T-cell (primary cell): ENCODE measurements around the gene MBP. TPM values are rescaled to one million over a fixed set of nuclear protein-coding genes. Genes with fewer than 3 reads are reported as not detected.

Experiments
- ATAC-seq, 4 experiments: fragments of 200-7000 bp in 3 of 4; fragments of 150-1000 bp in 1 of 4; cut with Tn5 transposase; replicated peaks in 1 of 4; 1 replicate in 3 of 4; 2 replicates in 1 of 4; pipeline ENCODE4 v1.10.0; 2021; ENCODE audit warnings: moderate library complexity in 3 of 4, mild to moderate bottlenecking in 2 of 4, moderate number of reproducible peaks in 1 of 4
- CTCF ChIA-PET, 2 donors: fragments of 300-600 bp; sonication (Branson Sonifier 250); formaldehyde crosslinking; loops; one replicate each; lab custom pipeline; 2022; ENCODE audit warnings: antibody characterized with exemption in 2 of 2; lab: Charles Lee
- POLR2A ChIA-PET, 2 donors: fragments of 300-600 bp; sonication (Branson Sonifier 250); formaldehyde crosslinking; loops; one replicate each; lab custom pipeline; 2022; ENCODE audit warnings: antibody characterized with exemption in 2 of 2; lab: Charles Lee
- DNase-seq, 35 experiments: peaks; one replicate each; pipeline versions ENCODE4 v3.0.0 to v3.0.0-alpha.2; 2013 to 2023
- H3K27ac ChIP-seq: one replicate; pipeline ENCODE4 v1.5.1; 2013; ENCODE audit warnings: low read length
- H3K27me3 ChIP-seq, 2 experiments: replicated peaks in 1 of 2; 1 replicate in 1 of 2; 2 replicates in 1 of 2; pipeline versions ENCODE4 v1.6.1 to v1.7.0; 2013; ENCODE audit warnings: low read length in 1 of 2, mixed read lengths in 1 of 2; ENCODE audit not compliant: control insufficient read depth in 2 of 2, insufficient read depth in 2 of 2; ENCODE audit errors: extremely low read depth in 1 of 2
- H3K36me3 ChIP-seq, 2 donors: 1 replicate in 1 of 2; 2 replicates in 1 of 2; pipeline versions ENCODE4 v1.6.1 to v1.7.0; 2013; ENCODE audit warnings: low read length in 1 of 2; ENCODE audit not compliant: control insufficient read depth in 2 of 2, insufficient read depth in 1 of 2; ENCODE audit errors: extremely low read depth in 1 of 2
- H3K4me1 ChIP-seq, 2 experiments: 1 replicate in 1 of 2; 2 replicates in 1 of 2; pipeline versions ENCODE4 v1.6.1 to v1.7.0; 2013; ENCODE audit warnings: low read length in 2 of 2, mixed read lengths in 1 of 2; ENCODE audit not compliant: insufficient read depth in 2 of 2, control insufficient read depth in 1 of 2; ENCODE audit errors: extremely low read depth in 1 of 2
- H3K4me3 ChIP-seq, 2 donors: 1 replicate in 1 of 2; 2 replicates in 1 of 2; pipeline versions ENCODE4 v1.5.1 to v1.7.0; 2013; ENCODE audit warnings: mild to moderate bottlenecking in 2 of 2, low read length in 1 of 2, moderate library complexity in 1 of 2; ENCODE audit not compliant: control insufficient read depth in 1 of 2; ENCODE audit errors: extremely low read depth in 1 of 2
- H3K9me3 ChIP-seq: 2 replicates; pipeline ENCODE4 v1.7.0; 2013
- H3K27ac Mint-ChIP-seq, 2 donors: one replicate each; pipeline ENCODE4 v1.8.0; 2020 to 2021; ENCODE audit warnings: mild to moderate bottlenecking in 2 of 2, mixed read lengths in 2 of 2
- H3K27me3 Mint-ChIP-seq, 2 donors: one replicate each; pipeline ENCODE4 v1.8.0; 2021 to 2022; ENCODE audit warnings: mixed read lengths in 2 of 2
- H3K36me3 Mint-ChIP-seq: one replicate; pipeline ENCODE4 v1.8.0; 2021; ENCODE audit warnings: mixed read lengths
- H3K4me1 Mint-ChIP-seq, 3 donors: one replicate each; pipeline ENCODE4 v1.8.0; 2020 to 2022; ENCODE audit warnings: mixed read lengths in 3 of 3, mild to moderate bottlenecking in 1 of 3
- H3K4me3 Mint-ChIP-seq, 3 donors: one replicate each; pipeline ENCODE4 v1.8.0; 2020 to 2022; ENCODE audit warnings: mild to moderate bottlenecking in 3 of 3, mixed read lengths in 3 of 3, moderate library complexity in 3 of 3
- H3K9me3 Mint-ChIP-seq, 3 donors: one replicate each; pipeline ENCODE4 v1.8.0; 2020 to 2022; ENCODE audit warnings: mixed read lengths in 3 of 3
- WGBS: methylation state at CpG from one replicate; pipeline ENCODE4 v1.1.5; 2013; ENCODE audit warnings: missing lambda C conversion rate; ENCODE audit not compliant: insufficient coverage; 5-methylcytosine and 5-hydroxymethylcytosine counted together
- total RNA-seq, 35 experiments: library from RNA in 6 of 35; stranded (reverse) in 6 of 35; fragments of 120-200 nt in 1 of 35; gene quantifications; one replicate each; pipeline versions ENCODE4 v1.2.1 to v1.2.4 and lab custom pipeline; 2013 to 2026

MBP gene
- total RNA-seq, 5 donors from 2014 or later (not counting 1 experiment from before 2014, with no cell fraction given): 114 to 185 (median 152) TPM

DNA sequence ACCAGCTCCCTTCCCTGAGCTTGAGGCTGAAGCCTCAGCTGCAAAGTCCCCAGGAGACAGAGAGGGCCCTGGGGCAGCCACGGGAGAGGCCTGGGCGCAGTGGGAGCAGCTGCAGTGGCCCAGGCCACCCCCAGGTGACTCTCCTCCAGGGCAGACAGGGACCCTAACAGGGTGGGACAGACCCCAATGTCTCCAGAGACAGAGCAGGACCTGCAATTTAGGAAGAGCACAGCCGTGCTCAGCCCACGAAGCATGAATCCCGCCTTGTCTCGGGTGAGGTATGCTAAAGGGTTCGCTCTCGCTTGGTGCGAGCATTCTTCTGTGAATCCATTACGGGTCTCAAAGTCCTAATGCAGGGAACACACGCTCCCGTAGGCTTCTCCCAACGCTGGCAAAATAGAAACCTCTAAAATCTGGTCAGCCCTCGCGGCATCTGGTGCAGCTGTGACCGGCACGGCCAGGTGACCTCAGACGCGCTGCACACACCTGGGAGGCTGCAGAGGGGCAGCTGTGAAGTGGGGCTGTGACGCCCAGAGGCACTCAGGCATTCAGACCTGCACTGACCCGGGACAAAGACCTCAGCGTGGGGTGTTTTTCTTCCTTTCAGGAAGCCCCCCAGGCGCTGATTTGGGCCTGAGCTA, 12.6 kb downstream of the MBP start:
- peaks cover 27% of the 10 kb centered on the region for H3K36me3 Mint-ChIP-seq
- Histone ChIP-seq H3K4me1 (peaks cover 19 to 84% of the 10 kb centered on the region in 2 experiments), H3K36me3 (peaks cover 12 to 38% of the 10 kb centered on the region in 2 donors), H3K27ac (no peak overlapping the region), H3K27me3 (no peaks in the 10 kb centered on the region), H3K4me3 (no peak overlapping the region), H3K9me3 (no peaks in the 10 kb centered on the region)
- ChIA-PET CTCF (no interaction called here), POLR2A (no interaction called here)
- H3K4me1 Mint-ChIP-seq: peaks cover 88 to 93% (median 93%) of the 10 kb centered on the region in 3 donors
- H3K9me3 Mint-ChIP-seq: no peaks in the 10 kb centered on the region
- H3K27me3 Mint-ChIP-seq: no peaks in the 10 kb centered on the region
- H3K27ac Mint-ChIP-seq: peak overlapping the region; percentile 40 to 52
- ATAC-seq: no peak
- no peak overlapping the region for H3K4me3 Mint-ChIP-seq
- WGBS: 92% methylated on average over 20 of the region's 23 CpGs
- DNase-seq: no peak

DNA sequence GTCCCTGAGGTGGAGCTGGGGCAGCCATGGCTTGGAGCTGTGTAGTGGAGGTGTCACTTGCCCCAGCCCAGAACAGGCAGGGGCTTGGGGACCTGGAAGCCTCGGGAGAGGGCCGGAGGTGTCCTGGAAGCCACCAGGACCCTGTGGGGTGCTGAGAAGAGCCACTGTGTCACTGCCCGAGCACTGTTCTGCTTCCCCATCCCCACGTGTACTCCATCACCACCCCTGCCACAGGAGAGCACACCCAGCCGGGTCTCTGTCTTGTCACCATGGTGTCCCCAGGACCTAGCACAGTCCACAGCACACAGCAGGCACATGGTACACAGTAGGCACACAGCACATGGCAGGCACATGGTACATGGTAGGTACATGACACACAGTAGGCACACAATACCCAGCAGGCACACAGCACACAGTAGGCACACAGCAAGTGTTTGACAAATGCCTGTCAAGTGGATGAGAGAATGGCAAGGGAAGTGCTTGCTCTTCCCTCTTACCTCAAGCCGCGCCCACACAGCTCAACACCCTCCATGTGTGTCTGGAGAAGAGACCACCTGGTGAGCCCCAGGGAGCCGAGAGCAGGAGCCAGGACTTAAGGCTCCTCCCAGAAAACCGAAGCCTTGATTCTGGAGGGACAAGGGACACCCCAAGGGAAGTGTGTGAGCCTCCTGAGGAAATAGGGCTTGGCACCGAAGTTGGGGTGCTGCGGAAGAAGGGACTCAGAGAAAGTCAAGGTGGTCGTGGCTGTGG, 13.3 kb downstream of the MBP start:
- no peak overlapping the region for H3K4me3 ChIP-seq
- WGBS: 83% methylated on average over 8 of the region's 12 CpGs
- H3K27ac Mint-ChIP-seq: peak overlapping the region; percentile 60 to 62
- H3K9me3 ChIP-seq: no peaks in the 10 kb centered on the region
- peak overlapping the region in 1 of 3 donors; percentile 57 for H3K4me3 Mint-ChIP-seq
- peak overlapping the region; percentile 36 for H3K27ac ChIP-seq
- peaks cover 88 to 93% (median 93%) of the 10 kb centered on the region in 3 donors for H3K4me1 Mint-ChIP-seq
- ChIA-PET CTCF (no interaction called here), POLR2A (interaction anchor here in 1 of 2 donors (0.5 kb wide), 1 partner anchor 35 kb away, joined by 3 read pairs; no protein-coding TSS in a partner anchor)
- H3K36me3 Mint-ChIP-seq: peaks cover 27% of the 10 kb centered on the region
- peaks cover 21 to 84% of the 10 kb centered on the region in 2 experiments for H3K4me1 ChIP-seq
- ATAC-seq (no peak), DNase-seq (peak in 1 of 35 experiments; percentile 12)
- no peaks in the 10 kb centered on the region for H3K27me3 Mint-ChIP-seq
- no peaks in the 10 kb centered on the region for H3K27me3 ChIP-seq
- no peaks in the 10 kb centered on the region for H3K9me3 Mint-ChIP-seq
- H3K36me3 ChIP-seq: peaks cover 12 to 42% of the 10 kb centered on the region in 2 donors

DNA sequence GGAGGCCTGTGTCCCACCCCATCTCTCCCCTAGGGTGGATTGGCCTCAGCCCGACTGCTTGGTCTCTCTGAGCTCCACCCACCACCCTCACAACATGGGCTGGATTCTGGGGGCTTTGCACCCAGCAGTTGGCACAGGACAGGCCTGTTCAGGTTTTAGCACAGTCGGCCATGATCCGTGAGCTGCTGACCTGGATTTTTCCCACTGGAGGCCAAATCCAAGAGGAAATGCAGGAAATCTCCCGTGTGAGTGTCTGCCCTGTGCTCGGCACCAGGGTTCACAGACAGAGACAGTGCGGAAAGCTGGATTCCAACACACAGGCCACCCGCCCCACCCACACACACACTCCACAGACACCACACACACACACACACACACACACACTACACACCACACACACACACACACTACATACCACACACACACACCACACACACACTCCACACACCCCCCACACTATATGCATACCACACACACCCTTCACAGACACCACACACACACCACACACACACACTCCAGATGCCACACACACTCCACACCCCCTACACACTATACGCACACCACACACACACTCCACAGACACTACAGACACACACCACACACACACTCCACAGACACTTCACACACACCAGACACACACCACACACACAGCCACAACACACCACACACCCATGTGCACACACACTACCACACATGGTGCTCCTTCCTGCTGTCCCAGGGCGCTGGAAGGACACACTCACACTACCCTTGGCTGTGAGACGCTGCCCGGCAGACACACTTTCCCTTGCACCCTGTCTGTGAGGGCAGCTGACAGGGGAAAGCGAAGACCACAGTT, 14.1 kb downstream of the MBP start:
- Mint-ChIP-seq H3K4me3 (peak overlapping the region in 1 of 3 donors; percentile 57), H3K36me3 (peaks cover 28% of the 10 kb centered on the region), H3K27me3 (no peaks in the 10 kb centered on the region), H3K27ac (peak overlapping the region; percentile 60 to 62), H3K9me3 (no peaks in the 10 kb centered on the region), H3K4me1 (peaks cover 88 to 93% (median 93%) of the 10 kb centered on the region in 3 donors)
- ChIA-PET CTCF (no interaction called here), POLR2A (interaction anchor here in 1 of 2 donors (0.5 kb wide), 1 partner anchor 34 kb away, joined by 3 read pairs; no protein-coding TSS in a partner anchor)
- H3K9me3 ChIP-seq: no peaks in the 10 kb centered on the region
- ATAC-seq (no peak), DNase-seq (peak in 1 of 35 experiments; percentile 17)
- H3K27me3 ChIP-seq: no peaks in the 10 kb centered on the region
- H3K4me3 ChIP-seq: no peak overlapping the region
- H3K36me3 ChIP-seq: peaks cover 12 to 46% of the 10 kb centered on the region in 2 donors
- peak overlapping the region; percentile 36 for H3K27ac ChIP-seq
- H3K4me1 ChIP-seq: peaks cover 15 to 83% of the 10 kb centered on the region in 2 experiments
- 89% methylated on average over 7 of the region's 12 CpGs for WGBS

DNA sequence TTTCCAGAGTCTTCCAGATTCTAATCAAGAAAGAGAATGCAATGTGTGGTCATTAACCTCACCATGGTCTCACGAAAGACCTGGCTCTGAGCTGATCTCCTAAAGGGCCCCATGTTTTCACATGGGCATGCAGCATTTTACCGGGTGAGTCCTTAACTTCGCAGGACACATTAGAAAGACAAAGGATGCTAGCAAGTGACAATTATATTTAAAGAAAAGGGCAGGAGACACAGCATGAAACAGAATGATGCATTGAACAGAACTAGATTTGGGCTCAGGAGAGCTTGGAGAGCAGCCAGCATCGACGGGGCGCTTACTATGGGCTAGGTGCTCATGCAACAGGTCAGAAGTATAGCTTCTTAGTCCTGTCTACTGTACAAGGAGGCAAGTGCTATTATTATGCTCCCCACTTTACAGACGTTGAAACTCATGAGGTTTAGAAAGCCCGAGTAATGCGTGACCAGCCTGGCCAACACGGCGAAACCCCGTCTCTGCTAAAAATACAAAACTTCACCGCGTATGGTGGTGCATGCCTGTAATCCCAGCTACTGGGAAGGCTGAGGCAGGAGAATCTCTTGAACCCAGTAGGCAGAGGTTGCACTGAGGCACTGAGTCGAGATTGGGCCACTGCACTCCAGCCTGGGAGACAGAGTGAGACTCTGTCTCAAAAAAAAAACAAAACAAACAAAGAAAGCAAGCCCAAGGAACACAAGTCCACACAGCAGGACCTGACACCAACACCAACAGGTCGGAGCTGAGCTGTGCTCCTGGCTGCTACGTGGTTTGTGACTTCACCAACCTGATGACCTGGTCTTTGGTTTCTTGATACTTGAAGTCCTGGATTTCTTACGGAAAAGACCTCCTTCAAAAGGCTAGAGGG, 16.1 kb downstream of the MBP start:
- peak overlapping the region in 1 of 3 donors; percentile 54 for H3K4me3 Mint-ChIP-seq
- H3K36me3 ChIP-seq: peaks cover 7 to 56% of the 10 kb centered on the region in 2 donors
- no peaks in the 10 kb centered on the region for H3K27me3 ChIP-seq
- ATAC-seq (no peak), DNase-seq (peak in 1 of 35 experiments; percentile 21)
- CTCF ChIA-PET: interaction anchor here (0.6 to 2.3 kb wide), 3 partner anchors 7 to 9 kb away, joined by 3 to 8 read pairs (median 3); no protein-coding TSS in a partner anchor
- H3K27me3 Mint-ChIP-seq: no peaks in the 10 kb centered on the region
- no peak overlapping the region for H3K27ac ChIP-seq
- peak overlapping the region; percentile 81 to 83 for H3K27ac Mint-ChIP-seq
- no peaks in the 10 kb centered on the region for H3K9me3 ChIP-seq
- H3K9me3 Mint-ChIP-seq: no peaks in the 10 kb centered on the region
- H3K36me3 Mint-ChIP-seq: peaks cover 30% of the 10 kb centered on the region
- H3K4me1 Mint-ChIP-seq: peaks cover 86 to 92% (median 92%) of the 10 kb centered on the region in 3 donors
- H3K4me3 ChIP-seq: no peak overlapping the region
- POLR2A ChIA-PET: interaction anchor here in 1 of 2 donors (0.5 to 0.8 kb wide), 2 partner anchors 8 to 183 kb away, joined by 3 read pairs; no protein-coding TSS in a partner anchor
- WGBS: 93% methylated on average over 11 of the region's 18 CpGs
- H3K4me1 ChIP-seq: peaks cover 15 to 90% of the 10 kb centered on the region in 2 experiments

DNA sequence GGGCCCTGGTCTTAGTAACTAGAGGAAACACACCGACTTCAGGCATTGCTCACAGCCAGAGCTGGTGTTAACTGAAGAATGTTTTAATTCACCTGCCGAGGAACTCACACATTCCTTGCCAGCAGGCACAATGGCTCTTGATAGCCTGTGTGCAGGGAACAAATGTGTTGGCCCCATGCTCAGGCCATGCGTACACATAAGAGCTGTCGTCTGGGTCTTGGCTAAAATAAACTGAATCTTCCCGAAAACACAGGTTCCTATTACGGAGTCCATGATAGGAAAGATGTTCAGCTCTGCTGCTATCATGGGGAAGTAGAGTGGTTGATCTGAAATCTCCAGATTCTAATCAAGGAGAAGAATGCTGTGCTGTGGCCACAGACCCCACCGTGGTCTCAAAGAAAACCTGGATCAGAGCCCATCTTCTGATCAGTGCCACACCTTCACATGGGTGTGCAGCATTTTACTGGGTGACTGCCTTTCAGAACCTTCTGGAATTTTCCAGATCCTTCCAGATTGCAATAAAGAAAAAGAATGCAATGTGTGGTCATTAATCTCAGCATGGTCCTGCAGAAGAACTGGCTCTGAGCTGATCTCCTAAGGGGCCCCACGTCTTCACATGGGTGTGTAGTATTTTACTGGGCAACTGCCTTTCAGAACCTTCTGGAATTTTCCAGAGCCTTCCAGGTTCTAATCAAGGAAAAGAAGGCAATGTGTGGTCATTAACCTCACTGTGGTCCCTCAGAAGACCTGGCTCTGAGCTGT, 17.2 kb downstream of the MBP start:
- Histone ChIP-seq H3K27me3 (no peaks in the 10 kb centered on the region), H3K27ac (peak overlapping the region; percentile 56), H3K4me1 (peaks cover 16 to 88% of the 10 kb centered on the region in 2 experiments), H3K4me3 (no peak overlapping the region), H3K9me3 (no peaks in the 10 kb centered on the region), H3K36me3 (peaks cover 5 to 62% of the 10 kb centered on the region in 2 donors)
- ChIA-PET CTCF (interaction anchor here (0.6 to 2.3 kb wide), 3 partner anchors 9 to 23 kb away, joined by 3 to 8 read pairs (median 3); no protein-coding TSS in a partner anchor), POLR2A (interaction anchor here (0.7 to 1.3 kb wide), 2 partner anchors 8 to 130 kb away, joined by 4 read pairs; no protein-coding TSS in a partner anchor)
- peak overlapping the region in 2 of 3 donors; percentile 9 to 54 for H3K4me3 Mint-ChIP-seq
- H3K27ac Mint-ChIP-seq: peak overlapping the region; percentile 89 to 90
- H3K36me3 Mint-ChIP-seq: peaks cover 33% of the 10 kb centered on the region
- ATAC-seq (no peak), DNase-seq (no peak)
- H3K27me3 Mint-ChIP-seq: no peaks in the 10 kb centered on the region
- no peaks in the 10 kb centered on the region for H3K9me3 Mint-ChIP-seq
- peaks cover 85 to 92% (median 90%) of the 10 kb centered on the region in 3 donors for H3K4me1 Mint-ChIP-seq
- WGBS: 79% methylated on average over 4 of the region's 8 CpGs
